OCI-LY1 (cell line): ENCODE measurements around the gene SLC4A7.

Experiments used
- EZH2 ChIP-seq: fragments of 200-600 bp; sonication (generic), shearing (Covaris generic); IDR thresholded peaks from 2 replicates; pipeline ENCODE4 v1.8.0; 2017; ENCODE audit warnings: borderline replicate concordance, mixed run types, mild to moderate bottlenecking, antibody characterized with exemption, low read length, moderate library complexity, mixed read lengths
- TF ChIP-seq, protein P1 (sequence below): fragments of 200-600 bp; sonication (generic), shearing (Covaris generic); IDR thresholded peaks from 2 replicates; pipeline ENCODE4 v1.5.1; 2017; ENCODE audit warnings: mild to moderate bottlenecking, antibody characterized with exemption, low read length, moderate library complexity, mixed read lengths

DNA sequence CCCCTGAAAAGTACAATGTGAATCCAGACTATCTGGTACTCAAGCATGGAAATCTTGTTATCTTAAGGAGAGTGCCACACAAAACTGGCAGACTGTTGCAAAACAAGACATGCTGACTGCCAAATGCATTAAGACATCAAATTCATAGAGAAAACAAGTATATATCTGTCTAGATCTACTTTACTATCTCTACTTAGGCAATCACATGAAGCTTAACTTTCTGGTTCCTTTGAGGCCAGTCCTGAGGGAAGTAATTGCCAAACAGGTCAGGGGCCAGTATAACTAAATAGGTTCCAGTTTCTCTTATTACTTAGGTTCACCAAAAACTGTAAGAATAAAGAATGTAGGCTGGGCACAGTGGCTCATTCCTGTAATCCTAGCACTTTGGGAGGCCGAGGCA, 15.9 kb upstream of the SLC4A7 start:
- TF ChIP-seq, protein P1, sequence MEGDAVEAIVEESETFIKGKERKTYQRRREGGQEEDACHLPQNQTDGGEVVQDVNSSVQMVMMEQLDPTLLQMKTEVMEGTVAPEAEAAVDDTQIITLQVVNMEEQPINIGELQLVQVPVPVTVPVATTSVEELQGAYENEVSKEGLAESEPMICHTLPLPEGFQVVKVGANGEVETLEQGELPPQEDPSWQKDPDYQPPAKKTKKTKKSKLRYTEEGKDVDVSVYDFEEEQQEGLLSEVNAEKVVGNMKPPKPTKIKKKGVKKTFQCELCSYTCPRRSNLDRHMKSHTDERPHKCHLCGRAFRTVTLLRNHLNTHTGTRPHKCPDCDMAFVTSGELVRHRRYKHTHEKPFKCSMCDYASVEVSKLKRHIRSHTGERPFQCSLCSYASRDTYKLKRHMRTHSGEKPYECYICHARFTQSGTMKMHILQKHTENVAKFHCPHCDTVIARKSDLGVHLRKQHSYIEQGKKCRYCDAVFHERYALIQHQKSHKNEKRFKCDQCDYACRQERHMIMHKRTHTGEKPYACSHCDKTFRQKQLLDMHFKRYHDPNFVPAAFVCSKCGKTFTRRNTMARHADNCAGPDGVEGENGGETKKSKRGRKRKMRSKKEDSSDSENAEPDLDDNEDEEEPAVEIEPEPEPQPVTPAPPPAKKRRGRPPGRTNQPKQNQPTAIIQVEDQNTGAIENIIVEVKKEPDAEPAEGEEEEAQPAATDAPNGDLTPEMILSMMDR, result no peak
- no peak for TF ChIP-seq EZH2
